GM21423 (cell line): ENCODE data around the gene FABP1.

Experiments
- ATAC-seq: cut with Tn5 transposase; IDR thresholded peaks from one replicate; pipeline ENCODE4 v1.9.1; 2021; ENCODE audit warnings: mild to moderate bottlenecking, moderate library complexity; ENCODE audit not compliant: unreplicated experiment

Gene FABP1

DNA sequence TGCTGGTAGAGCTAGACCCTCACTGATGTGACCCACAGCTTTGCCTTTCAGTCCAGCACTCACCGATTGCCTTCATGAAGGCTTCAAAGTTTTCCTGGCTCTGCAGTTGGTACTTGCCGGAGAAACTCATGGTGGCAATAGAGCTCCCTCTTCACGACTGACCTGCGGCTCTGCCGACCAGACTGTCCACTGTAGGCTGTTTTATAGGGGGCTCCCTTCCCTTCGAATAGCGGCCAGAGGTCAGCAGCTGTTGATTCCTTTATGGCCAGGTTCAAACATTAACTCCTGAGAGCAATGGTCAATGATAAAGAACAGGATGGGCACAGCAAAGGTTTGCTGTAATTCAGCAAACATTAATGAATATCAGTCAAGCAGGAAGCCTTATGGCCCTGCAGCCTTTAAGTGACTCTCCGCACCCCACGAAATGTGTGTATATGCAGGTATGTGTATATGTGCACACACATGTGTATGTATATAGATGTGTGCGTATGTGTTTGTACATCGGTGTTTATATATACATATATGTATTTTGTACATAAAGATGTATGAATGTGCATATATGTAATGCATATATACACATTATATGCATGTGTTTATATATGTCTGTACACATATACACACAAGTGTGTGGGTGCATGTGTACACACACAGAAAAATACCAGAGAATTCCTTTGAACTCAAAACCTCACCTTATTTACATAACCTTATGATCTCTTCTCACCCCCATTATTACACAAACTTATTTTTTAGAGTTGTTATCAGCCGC lies at the start of gene FABP1:
Gene FABP1, minus strand, starts transcription at position 175 of the 766 bp plus-strand sequence. Its CDS starts 45 bp downstream, at position 130.
- no peak for ATAC-seq

DNA sequence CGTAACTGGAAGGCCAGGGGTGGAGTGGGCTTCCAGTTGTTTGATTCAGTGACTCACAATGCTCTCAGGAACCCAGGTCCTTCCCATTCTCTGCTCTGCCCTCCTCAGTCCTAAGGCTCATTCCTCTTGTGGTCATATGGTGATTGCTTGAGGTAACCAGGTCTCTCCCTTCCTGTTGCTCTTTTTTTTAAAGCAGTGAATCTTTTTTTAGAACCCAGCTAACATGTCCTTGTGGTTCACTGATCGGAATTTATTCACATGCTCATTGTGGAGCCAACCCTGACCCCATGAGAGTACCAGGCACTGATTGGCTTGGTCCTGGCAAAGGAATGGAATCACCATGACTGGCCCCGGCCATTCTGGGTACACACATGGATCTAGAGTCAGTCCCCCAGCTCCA lies 49.7 kb upstream of the FABP1 start:
- no peak for ATAC-seq

- no peak for ATAC-seq
Observed at GRCh38 chr2:88176352-88176984, 48.6 kb upstream of the FABP1 start.

- no peak for ATAC-seq
Observed at GRCh38 chr2:88172882-88173281, 45.0 kb upstream of the FABP1 start.

GRCh38 chr2:88171966-88172365 lies 44.1 kb upstream of the FABP1 start:
- ATAC-seq: no peak

DNA sequence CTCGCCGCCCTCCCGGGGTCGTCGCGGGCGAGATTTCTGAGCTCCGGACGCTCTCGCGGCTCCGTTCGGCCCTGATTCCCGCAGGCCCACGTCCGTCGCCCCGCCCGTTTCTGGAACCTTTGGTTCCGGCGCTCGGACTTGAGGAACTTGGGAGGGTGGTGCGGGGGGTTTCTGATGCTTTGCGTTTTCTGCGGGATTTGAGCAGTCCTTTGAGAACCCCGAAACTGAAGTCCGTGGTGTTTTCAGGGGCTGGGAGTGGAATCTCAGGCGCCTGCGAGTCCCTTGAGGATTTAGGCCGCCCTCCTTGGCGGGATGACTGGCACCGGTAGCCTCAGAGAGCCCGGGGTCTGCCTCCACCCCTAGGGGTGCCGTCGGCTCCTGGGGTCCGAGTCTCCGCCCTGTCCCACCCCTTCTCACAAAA lies 42.6 kb upstream of the FABP1 start:
- ATAC-seq: no peak

DNA sequence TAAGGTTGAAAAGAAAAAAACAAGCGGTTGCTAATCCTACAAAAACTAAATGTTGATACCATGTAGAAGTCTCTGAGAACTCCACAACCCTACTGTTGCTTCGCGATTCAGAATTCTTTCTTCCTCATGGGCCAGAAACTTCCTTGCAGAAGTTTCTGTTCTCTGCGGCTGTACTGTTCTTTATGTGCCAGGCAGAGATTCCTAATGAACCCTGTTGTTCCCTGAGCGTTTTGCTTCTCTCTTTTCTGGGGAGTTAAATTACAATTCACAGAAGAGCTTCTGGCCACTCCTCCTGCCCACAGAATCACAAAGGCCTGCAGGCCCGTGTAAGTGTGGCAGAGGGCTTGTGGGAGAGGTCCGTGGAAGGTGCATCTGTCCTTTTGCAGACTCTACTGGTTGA lies 40.5 kb upstream of the FABP1 start:
- ATAC-seq: no peak

- no peak for ATAC-seq
Observed at GRCh38 chr2:88167740-88168139, 39.9 kb upstream of the FABP1 start.

DNA sequence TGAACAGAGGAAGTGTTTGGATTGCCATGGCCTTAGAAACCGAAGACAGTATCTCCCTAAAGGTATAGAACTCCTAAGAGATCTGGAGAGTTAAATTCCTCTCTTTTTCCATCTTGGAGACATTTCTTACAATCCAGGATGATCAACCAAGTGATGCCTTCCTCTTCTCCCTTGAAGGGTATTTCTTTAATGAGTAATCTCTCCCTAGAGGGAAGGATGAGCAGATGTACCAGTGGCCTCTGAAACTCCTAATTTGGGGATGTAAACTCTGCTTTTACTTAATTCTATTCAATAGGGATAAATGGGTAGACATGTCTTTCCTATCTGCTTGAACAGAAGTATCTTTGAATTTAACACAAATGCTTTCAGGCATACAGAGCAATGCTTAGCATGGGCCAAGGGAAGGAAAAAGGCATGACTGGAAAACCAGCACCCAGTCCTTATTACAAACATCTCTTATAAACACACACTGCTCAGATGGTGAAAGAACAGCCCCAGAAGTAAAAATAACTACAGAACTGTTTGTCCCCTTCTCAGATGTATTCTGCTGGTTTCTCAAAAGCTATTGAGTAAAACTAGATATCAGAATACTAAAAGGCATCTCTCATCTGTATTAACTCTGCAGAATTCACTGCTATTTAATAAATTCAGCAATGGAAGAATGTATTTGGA lies 37.6 kb upstream of the FABP1 start:
- ATAC-seq: no peak

- no peak for ATAC-seq
Observed at GRCh38 chr2:88161446-88162244, 33.8 kb upstream of the FABP1 start.

DNA sequence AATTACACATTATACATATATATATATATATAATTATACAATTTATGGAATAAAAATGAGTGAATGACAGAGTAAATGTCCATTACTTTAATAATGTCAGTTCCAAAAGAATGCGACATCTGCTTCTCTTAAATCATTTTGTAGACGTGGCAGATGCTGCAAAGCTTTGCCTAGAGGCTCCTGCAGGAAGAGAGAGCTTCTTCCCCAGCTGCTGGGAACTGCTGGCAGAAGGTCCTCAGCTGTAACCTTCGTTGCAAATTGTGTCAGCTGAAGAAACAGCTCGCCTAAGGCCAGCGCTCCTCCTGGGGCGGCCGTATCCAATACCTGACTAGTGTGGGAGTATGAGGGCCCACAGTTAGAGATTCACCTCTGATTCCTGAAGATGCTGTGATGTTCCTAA lies 32.7 kb upstream of the FABP1 start:
- no peak for ATAC-seq

GRCh38 chr2:88159955-88160415 lies 32.1 kb upstream of the FABP1 start:
- no peak for ATAC-seq

DNA sequence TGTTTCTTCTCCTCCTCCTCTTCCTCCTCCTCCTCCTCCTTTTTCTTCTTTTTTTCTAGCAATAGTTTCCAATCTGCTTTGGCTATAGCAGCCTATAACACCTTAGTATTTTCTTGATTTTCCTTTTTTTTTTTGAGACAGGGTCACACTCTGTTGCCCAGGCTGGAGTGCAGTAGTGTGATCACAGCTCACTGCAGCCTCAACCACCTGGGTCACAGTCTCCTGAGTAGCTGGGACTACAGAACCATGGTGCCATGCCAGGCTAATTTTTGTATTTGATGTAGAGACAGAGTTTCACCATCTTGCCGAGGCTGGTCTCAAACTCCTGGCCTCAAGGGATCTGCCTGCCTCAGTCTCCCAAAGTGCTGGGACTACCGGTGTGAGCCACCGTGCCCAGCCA lies 31.6 kb upstream of the FABP1 start:
- ATAC-seq: no peak

- ATAC-seq: no peak
Observed at GRCh38 chr2:88148929-88149438, 21.1 kb upstream of the FABP1 start.

- no peak for ATAC-seq
Observed at GRCh38 chr2:88147145-88147544, 19.3 kb upstream of the FABP1 start.

- ATAC-seq: no peak
Observed at GRCh38 chr2:88146590-88146989, 18.7 kb upstream of the FABP1 start.

DNA sequence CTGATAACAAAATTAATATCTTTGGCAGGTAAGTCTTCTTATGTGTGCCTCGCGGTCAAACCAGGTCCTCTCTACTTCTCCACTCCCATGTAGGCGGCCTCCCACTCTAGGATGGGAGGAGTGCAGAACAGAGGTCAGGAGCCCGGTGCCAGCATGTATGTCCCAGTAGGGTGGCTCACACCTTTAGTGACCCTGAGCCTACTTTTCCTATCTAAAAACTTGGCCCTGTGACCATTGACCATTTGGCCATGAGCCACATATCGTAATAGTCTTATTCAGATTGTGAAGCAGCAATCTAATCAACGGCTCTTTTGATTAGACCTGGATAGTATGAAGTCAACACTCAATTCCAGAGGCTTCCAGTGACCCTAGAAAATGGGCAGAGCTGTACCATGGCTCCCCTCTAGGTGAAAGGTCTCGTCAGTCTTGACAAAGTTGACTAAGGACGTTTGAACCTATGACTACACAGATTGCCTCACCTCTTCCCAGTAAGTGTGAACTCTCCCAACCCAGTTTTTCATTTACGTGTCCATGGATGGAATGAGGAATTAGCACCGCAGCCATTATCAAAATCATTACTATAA lies 17.1 kb upstream of the FABP1 start:
- ATAC-seq: no peak

- no peak for ATAC-seq
Observed at GRCh38 chr2:88144271-88144670, 16.4 kb upstream of the FABP1 start.

- ATAC-seq: no peak
Observed at GRCh38 chr2:88141952-88142351, 14.1 kb upstream of the FABP1 start.

GRCh38 chr2:88139804-88140203 lies 11.9 kb upstream of the FABP1 start:
- ATAC-seq: no peak
